Stimulated activated naive CD8-positive, alpha-beta T cell treated with anti-CD3 and anti-CD28 coated beads, Interleukin-15, Interleukin-2, amounts not matched to agents 100 ng/mL and 50 ng/mL, for 24 hours (primary cell): ENCODE results near the gene RNF152.
"Not testable (repeated sequence)": the region's sequence is repeated elsewhere in the genome, so short reads cannot be mapped to it uniquely, and the experiment has no call there.

Experiments used
- H3K27ac Mint-ChIP-seq: one replicate; pipeline ENCODE4 v1.8.0; 2021; ENCODE audit warnings: mild to moderate bottlenecking, mixed read lengths
- H3K27me3 Mint-ChIP-seq: one replicate; pipeline ENCODE4 v1.8.0; 2021; ENCODE audit warnings: mixed read lengths
- H3K36me3 Mint-ChIP-seq: one replicate; pipeline ENCODE4 v1.8.0; 2021; ENCODE audit warnings: low read depth, mixed read lengths
- H3K4me1 Mint-ChIP-seq: one replicate; pipeline ENCODE4 v1.8.0; 2021; ENCODE audit warnings: low read depth, mixed read lengths
- H3K4me3 Mint-ChIP-seq: one replicate; pipeline ENCODE4 v1.8.0; 2021; ENCODE audit warnings: mild to moderate bottlenecking, mixed read lengths
- H3K9me3 Mint-ChIP-seq: one replicate; pipeline ENCODE4 v1.8.0; 2021; ENCODE audit warnings: mixed read lengths

The RNF152 gene

GRCh38 chr18:61825386-61825785 is 67.4 kb downstream of the RNF152 start:
- no peaks in the 10 kb centered on the region for H3K9me3 Mint-ChIP-seq
- H3K27ac Mint-ChIP-seq: no peak overlapping the region
- peaks cover 3% of the 10 kb centered on the region for H3K27me3 Mint-ChIP-seq
- H3K4me1 Mint-ChIP-seq: no peaks in the 10 kb centered on the region
- H3K4me3 Mint-ChIP-seq: no peak overlapping the region
- no peaks in the 10 kb centered on the region for H3K36me3 Mint-ChIP-seq

GRCh38 chr18:61824733-61825363 is 68.0 kb downstream of the RNF152 start:
- Mint-ChIP-seq H3K9me3 (no peaks in the 10 kb centered on the region), H3K4me3 (no peak overlapping the region), H3K27me3 (no peaks in the 10 kb centered on the region), H3K4me1 (no peaks in the 10 kb centered on the region), H3K27ac (no peak overlapping the region), H3K36me3 (no peaks in the 10 kb centered on the region)

- H3K9me3 Mint-ChIP-seq: no peaks in the 10 kb centered on the region
Observed at GRCh38 chr18:61823595-61823994, 69.2 kb downstream of the RNF152 start.

GRCh38 chr18:61822879-61823278 is 69.9 kb downstream of the RNF152 start:
- H3K27me3 Mint-ChIP-seq: no peaks in the 10 kb centered on the region

More at GRCh38 chr18:61823595-61823994, 69.2 kb downstream of the RNF152 start:
- H3K4me3 Mint-ChIP-seq: no peak overlapping the region
- H3K27me3 Mint-ChIP-seq: no peaks in the 10 kb centered on the region
- no peaks in the 10 kb centered on the region for H3K36me3 Mint-ChIP-seq
- no peak overlapping the region for H3K27ac Mint-ChIP-seq
- H3K4me1 Mint-ChIP-seq: no peaks in the 10 kb centered on the region

GRCh38 chr18:61821748-61822147 is 71.1 kb downstream of the RNF152 start:
- H3K36me3 Mint-ChIP-seq: no peaks in the 10 kb centered on the region
- H3K4me1 Mint-ChIP-seq: no peaks in the 10 kb centered on the region
- H3K27ac Mint-ChIP-seq: no peak overlapping the region
- no peaks in the 10 kb centered on the region for H3K9me3 Mint-ChIP-seq
- no peak overlapping the region for H3K4me3 Mint-ChIP-seq
- no peaks in the 10 kb centered on the region for H3K27me3 Mint-ChIP-seq

More at GRCh38 chr18:61822879-61823278, 69.9 kb downstream of the RNF152 start:
- no peak overlapping the region for H3K27ac Mint-ChIP-seq
- no peak overlapping the region for H3K4me3 Mint-ChIP-seq
- no peaks in the 10 kb centered on the region for H3K4me1 Mint-ChIP-seq
- no peaks in the 10 kb centered on the region for H3K9me3 Mint-ChIP-seq
- H3K36me3 Mint-ChIP-seq: no peaks in the 10 kb centered on the region

GRCh38 chr18:61820882-61821281 is 71.9 kb downstream of the RNF152 start:
- Mint-ChIP-seq H3K36me3 (no peaks in the 10 kb centered on the region), H3K4me3 (no peak overlapping the region), H3K27ac (no peak overlapping the region), H3K4me1 (no peaks in the 10 kb centered on the region), H3K9me3 (no peaks in the 10 kb centered on the region), H3K27me3 (no peaks in the 10 kb centered on the region)

GRCh38 chr18:61817086-61817485 is 75.7 kb downstream of the RNF152 start:
- H3K4me1 Mint-ChIP-seq: no peaks in the 10 kb centered on the region
- H3K27ac Mint-ChIP-seq: no peak overlapping the region
- H3K36me3 Mint-ChIP-seq: no peaks in the 10 kb centered on the region

GRCh38 chr18:61815885-61816470 is 76.8 kb downstream of the RNF152 start:
- no peaks in the 10 kb centered on the region for H3K4me1 Mint-ChIP-seq
- no peaks in the 10 kb centered on the region for H3K9me3 Mint-ChIP-seq
- no peak overlapping the region for H3K27ac Mint-ChIP-seq
- H3K4me3 Mint-ChIP-seq: no peak overlapping the region
- H3K36me3 Mint-ChIP-seq: no peaks in the 10 kb centered on the region
- peaks cover 3% of the 10 kb centered on the region for H3K27me3 Mint-ChIP-seq

More at GRCh38 chr18:61817086-61817485, 75.7 kb downstream of the RNF152 start:
- peaks cover 3% of the 10 kb centered on the region for H3K27me3 Mint-ChIP-seq
- no peak overlapping the region for H3K4me3 Mint-ChIP-seq
- H3K9me3 Mint-ChIP-seq: no peaks in the 10 kb centered on the region

- Mint-ChIP-seq H3K27me3 (no peaks in the 10 kb centered on the region), H3K4me3 (no peak overlapping the region), H3K9me3 (no peaks in the 10 kb centered on the region), H3K4me1 (no peaks in the 10 kb centered on the region), H3K36me3 (no peaks in the 10 kb centered on the region), H3K27ac (no peak overlapping the region)
Observed at GRCh38 chr18:61808286-61808685, 84.5 kb downstream of the RNF152 start.

GRCh38 chr18:61803393-61803792 is 89.4 kb downstream of the RNF152 start:
- Mint-ChIP-seq H3K9me3 (no peaks in the 10 kb centered on the region), H3K27ac (no peak overlapping the region), H3K4me1 (no peaks in the 10 kb centered on the region), H3K36me3 (no peaks in the 10 kb centered on the region), H3K27me3 (no peaks in the 10 kb centered on the region), H3K4me3 (no peak overlapping the region)

- peaks cover 3% of the 10 kb centered on the region for H3K27me3 Mint-ChIP-seq
- H3K36me3 Mint-ChIP-seq: no peaks in the 10 kb centered on the region
- no peaks in the 10 kb centered on the region for H3K4me1 Mint-ChIP-seq
- no peak overlapping the region for H3K27ac Mint-ChIP-seq
- H3K9me3 Mint-ChIP-seq: no peaks in the 10 kb centered on the region
- no peak overlapping the region for H3K4me3 Mint-ChIP-seq
Observed at GRCh38 chr18:61797696-61798590, 94.9 kb downstream of the RNF152 start.

- Mint-ChIP-seq H3K4me1 (no peaks in the 10 kb centered on the region), H3K4me3 (no peak overlapping the region), H3K9me3 (peaks cover 13% of the 10 kb centered on the region), H3K36me3 (no peaks in the 10 kb centered on the region), H3K27ac (no peak overlapping the region), H3K27me3 (peaks cover 11% of the 10 kb centered on the region)
Observed at GRCh38 chr18:61791031-61791430, 101.8 kb downstream of the RNF152 start.

- H3K4me3 Mint-ChIP-seq, H3K27ac Mint-ChIP-seq, H3K36me3 Mint-ChIP-seq, H3K4me1 Mint-ChIP-seq: not testable (repeated sequence)
- Mint-ChIP-seq H3K9me3 (peaks cover 13% of the 10 kb centered on the region), H3K27me3 (peaks cover 11% of the 10 kb centered on the region)
Observed at GRCh38 chr18:61787011-61787670, 105.7 kb downstream of the RNF152 start.

GRCh38 chr18:61785588-61785987 is 107.2 kb downstream of the RNF152 start:
- Mint-ChIP-seq H3K36me3 (no peaks in the 10 kb centered on the region), H3K4me3 (no peak overlapping the region), H3K27me3 (peaks cover 3% of the 10 kb centered on the region), H3K27ac (no peak overlapping the region), H3K9me3 (peaks cover 13% of the 10 kb centered on the region), H3K4me1 (no peaks in the 10 kb centered on the region)

- Mint-ChIP-seq H3K9me3 (peaks cover 13% of the 10 kb centered on the region), H3K27me3 (peaks cover 3% of the 10 kb centered on the region), H3K4me1 (no peaks in the 10 kb centered on the region), H3K4me3 (no peak overlapping the region), H3K36me3 (no peaks in the 10 kb centered on the region), H3K27ac (no peak overlapping the region)
Observed at GRCh38 chr18:61784834-61785233, 108.0 kb downstream of the RNF152 start.
